CD4-positive, alpha-beta T cell treated with Interleukin-2 at 100 ng/mL for 4 hours (primary cell): Measurements from ENCODE around the gene KHK.
A peak's percentile ranks its signal among the peaks of the same experiment; 100 is the strongest.
"Not testable (repeated sequence)": the region's sequence is repeated elsewhere in the genome, so short reads cannot be mapped to it uniquely, and the experiment has no call there.

Source experiments
- DNase-seq: peaks from one replicate; pipeline ENCODE4 v3.0.0-alpha.2; 2020; ENCODE audit warnings: low spot score

KHK gene

GRCh38 chr2:27059141-27059820 lies 27.3 kb upstream of the KHK start:
- no peak for DNase-seq

- DNase-seq, result no peak
Measured at GRCh38 chr2:27060323-27060722, 26.2 kb upstream of the KHK start.

- DNase-seq, result no peak
Measured at GRCh38 chr2:27065128-27065527, 21.4 kb upstream of the KHK start.

- no peak for DNase-seq
Measured at GRCh38 chr2:27067385-27067784, 19.2 kb upstream of the KHK start.

GRCh38 chr2:27069436-27069835 lies 17.1 kb upstream of the KHK start:
- DNase-seq, result no peak

- DNase-seq, result no peak
Measured at GRCh38 chr2:27069961-27070618, 16.5 kb upstream of the KHK start.

GRCh38 chr2:27070653-27071276 lies 15.8 kb upstream of the KHK start:
- no peak for DNase-seq

- DNase-seq, result peak; percentile 90
Measured at GRCh38 chr2:27071277-27071989, 15.1 kb upstream of the KHK start, which contains the start of gene OST4. Gene OST4 (minus strand): TSS chr2:27071654.

- DNase-seq, result peak; percentile 13
Measured at GRCh38 chr2:27071990-27072830, 14.4 kb upstream of the KHK start.

GRCh38 chr2:27072920-27073319 lies 13.7 kb upstream of the KHK start:
- DNase-seq, result no peak

GRCh38 chr2:27073782-27074181 lies 12.8 kb upstream of the KHK start:
- no peak for DNase-seq

- DNase-seq, result peak; percentile 55
Measured at GRCh38 chr2:27074738-27075565, 11.6 kb upstream of the KHK start.

GRCh38 chr2:27075566-27075871 lies 11.1 kb upstream of the KHK start:
- not testable (repeated sequence) for DNase-seq

- no peak for DNase-seq
Measured at GRCh38 chr2:27076323-27076722, 10.2 kb upstream of the KHK start.

GRCh38 chr2:27077231-27077630 lies 9.3 kb upstream of the KHK start:
- DNase-seq, result no peak

- DNase-seq, result no peak
Measured at GRCh38 chr2:27078267-27079194, 8.0 kb upstream of the KHK start, which contains the start of gene EMILIN1. Gene EMILIN1 (plus strand): TSS chr2:27078615. CDS start chr2:27079066, 451 bp downstream.

- DNase-seq, result no peak
Measured at GRCh38 chr2:27079233-27080139, 7.1 kb upstream of the KHK start.

GRCh38 chr2:27080140-27080469 lies 6.5 kb upstream of the KHK start:
- DNase-seq, result no peak

- DNase-seq, result no peak
Measured at GRCh38 chr2:27080603-27080936, 6.0 kb upstream of the KHK start.
